ENCODE data around the gene EXOC3.
"Not testable (repeated sequence)": the region's sequence is repeated elsewhere in the genome, so short reads cannot be mapped to it uniquely, and the experiment has no call there.

EXOC3 gene

DNA sequence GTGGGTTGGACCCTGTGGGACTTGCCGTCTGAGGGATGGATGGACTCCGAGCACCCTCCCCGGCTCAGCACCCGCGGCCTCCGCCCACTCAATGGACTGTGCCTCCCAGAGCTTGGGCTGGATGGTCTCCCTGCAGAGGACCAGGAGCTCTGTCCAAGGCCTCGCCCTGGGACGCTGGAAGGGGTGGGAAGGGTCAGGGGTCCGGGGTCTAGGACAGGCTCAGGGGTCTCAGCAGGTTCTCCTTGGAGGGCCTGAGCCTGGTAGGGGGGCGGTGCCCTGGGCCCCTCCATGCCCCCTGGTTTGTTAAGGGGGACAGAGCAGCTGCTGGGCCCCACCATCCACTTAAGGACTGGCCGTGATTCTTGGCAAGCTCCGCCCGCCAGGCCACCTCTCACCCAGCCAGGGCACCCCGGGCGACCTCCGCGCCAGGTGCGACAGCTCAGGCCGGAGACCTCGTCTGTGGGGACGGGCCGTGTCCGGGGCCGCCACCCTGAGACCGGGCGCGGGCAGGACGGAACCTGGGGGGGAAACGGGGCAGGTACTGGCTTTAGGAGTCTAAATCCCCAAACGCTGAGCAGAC, 29.2 kb downstream of the EXOC3 start:
- peak overlapping the region; percentile 86 for H3K9ac ChIP-seq (ENCODE audit: low read depth, low read length)
- no peaks in the 10 kb centered on the region for H3K36me3 ChIP-seq (ENCODE audit: insufficient read depth, low read length)
- no peaks in the 10 kb centered on the region for H3K9me3 ChIP-seq (ENCODE audit: control insufficient read depth, insufficient read depth, low read length)
- no peaks in the 10 kb centered on the region for H3K4me1 ChIP-seq (ENCODE audit: insufficient read depth, low read length)

DNA sequence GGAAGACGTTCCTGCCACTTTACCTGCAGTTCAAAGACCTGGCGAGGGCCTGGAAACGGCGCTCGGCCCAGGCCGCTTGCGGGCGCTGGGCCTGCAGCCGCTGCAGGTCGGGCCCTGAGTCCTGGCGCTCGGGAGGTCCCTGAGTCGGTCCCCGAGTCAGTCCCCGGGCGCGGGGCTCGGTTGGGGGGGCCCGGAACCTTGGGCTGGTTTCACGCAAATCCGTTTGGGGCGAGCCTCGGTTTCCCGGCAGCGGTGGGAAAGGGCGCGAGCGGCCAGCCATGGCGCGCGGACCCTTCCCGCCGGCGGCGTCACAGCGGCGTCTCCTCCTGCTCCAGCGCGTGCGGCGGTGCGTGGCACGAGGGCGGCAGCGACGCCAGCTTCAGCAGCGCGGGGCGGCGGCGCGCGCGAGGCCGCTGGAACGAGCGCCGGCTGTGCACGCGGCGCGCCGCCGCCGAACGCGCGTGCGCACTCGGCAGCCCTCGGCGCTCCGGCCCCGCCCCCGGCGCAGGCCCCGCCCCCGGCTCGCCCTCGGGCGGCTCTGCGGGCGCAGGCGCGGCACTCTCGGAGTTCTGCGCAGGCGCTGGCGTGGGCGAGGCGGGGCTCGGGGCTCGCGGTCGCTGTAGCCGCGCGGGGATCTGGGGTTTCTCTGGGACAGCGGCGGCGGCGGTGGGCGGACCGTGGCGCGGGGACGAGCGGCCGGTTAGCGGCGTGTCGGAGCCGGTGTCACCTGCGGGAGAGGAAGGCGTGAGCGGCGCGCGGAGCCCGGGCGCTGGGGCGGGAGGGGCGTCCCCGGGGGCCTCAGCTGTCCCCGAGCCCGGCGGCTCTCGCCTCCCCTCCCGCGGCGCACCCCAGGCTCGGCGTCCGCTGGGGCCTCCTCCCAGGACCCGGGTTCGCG, 29.9 kb downstream of the EXOC3 start:
- Histone ChIP-seq H3K9me3 (ENCODE audit: control insufficient read depth, insufficient read depth, low read length) (no peaks in the 10 kb centered on the region), H3K9ac (ENCODE audit: low read depth, low read length) (peak overlapping the region; percentile 86), H3K4me1 (ENCODE audit: insufficient read depth, low read length) (no peaks in the 10 kb centered on the region), H3K36me3 (ENCODE audit: insufficient read depth, low read length) (no peaks in the 10 kb centered on the region)

- no peaks in the 10 kb centered on the region for H3K4me1 ChIP-seq (ENCODE audit: insufficient read depth, low read length)
- H3K9me3 ChIP-seq (ENCODE audit: control insufficient read depth, insufficient read depth, low read length), result no peaks in the 10 kb centered on the region
- no peaks in the 10 kb centered on the region for H3K36me3 ChIP-seq (ENCODE audit: insufficient read depth, low read length)
- H3K9ac ChIP-seq (ENCODE audit: low read depth, low read length), result peak overlapping the region; percentile 69
Observed at GRCh38 chr5:473551-474192, 30.7 kb downstream of the EXOC3 start.

DNA sequence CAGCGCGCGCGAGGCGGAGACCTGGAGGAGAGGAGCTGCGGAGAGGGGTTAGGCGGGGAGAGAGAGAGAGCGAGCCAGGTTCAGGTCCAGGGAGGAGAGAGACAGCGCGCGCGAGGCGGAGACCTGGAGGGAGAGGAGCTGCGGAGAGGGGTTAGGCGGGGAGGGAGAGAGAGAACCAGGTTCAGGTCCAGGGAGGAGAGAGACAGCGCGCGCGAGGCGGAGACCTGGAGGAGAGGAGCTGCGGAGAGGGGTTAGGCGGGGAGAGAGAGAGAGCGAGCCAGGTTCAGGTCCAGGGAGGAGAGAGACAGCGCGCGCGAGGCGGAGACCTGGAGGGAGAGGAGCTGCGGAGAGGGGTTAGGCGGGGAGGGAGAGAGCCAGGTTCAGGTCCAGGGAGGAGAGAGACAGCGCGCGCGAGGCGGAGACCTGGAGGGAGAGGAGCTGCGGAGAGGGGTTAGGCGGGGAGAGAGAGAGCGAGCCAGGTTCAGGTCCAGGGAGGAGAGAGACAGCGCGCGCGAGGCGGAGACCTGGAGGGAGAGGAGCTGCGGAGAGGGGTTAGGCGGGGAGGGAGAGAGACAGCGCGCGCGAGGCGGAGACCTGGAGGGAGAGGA, 31.4 kb downstream of the EXOC3 start:
- H3K36me3 ChIP-seq (ENCODE audit: insufficient read depth, low read length); H3K4me1 ChIP-seq (ENCODE audit: insufficient read depth, low read length); H3K9me3 ChIP-seq (ENCODE audit: control insufficient read depth, insufficient read depth, low read length): not testable (repeated sequence)
- H3K9ac ChIP-seq (ENCODE audit: low read depth, low read length), result peak overlapping the region; percentile 69; the same call in 1 of the 2 replicates

GRCh38 chr5:474840-475661, 32.1 kb downstream of the EXOC3 start:
- H3K9me3 ChIP-seq (ENCODE audit: control insufficient read depth, insufficient read depth, low read length), result no peaks in the 10 kb centered on the region
- H3K4me1 ChIP-seq (ENCODE audit: insufficient read depth, low read length), result no peaks in the 10 kb centered on the region
- H3K36me3 ChIP-seq (ENCODE audit: insufficient read depth, low read length), result no peaks in the 10 kb centered on the region
- peak overlapping the region; percentile 38; the same call in 1 of the 2 replicates for H3K9ac ChIP-seq (ENCODE audit: low read depth, low read length)

GRCh38 chr5:475704-476101, 32.7 kb downstream of the EXOC3 start:
- no peaks in the 10 kb centered on the region for H3K4me1 ChIP-seq (ENCODE audit: insufficient read depth, low read length)
- no peaks in the 10 kb centered on the region for H3K36me3 ChIP-seq (ENCODE audit: insufficient read depth, low read length)
- no peaks in the 10 kb centered on the region for H3K9me3 ChIP-seq (ENCODE audit: control insufficient read depth, insufficient read depth, low read length)
- no peak overlapping the region for H3K9ac ChIP-seq (ENCODE audit: low read depth, low read length)

DNA sequence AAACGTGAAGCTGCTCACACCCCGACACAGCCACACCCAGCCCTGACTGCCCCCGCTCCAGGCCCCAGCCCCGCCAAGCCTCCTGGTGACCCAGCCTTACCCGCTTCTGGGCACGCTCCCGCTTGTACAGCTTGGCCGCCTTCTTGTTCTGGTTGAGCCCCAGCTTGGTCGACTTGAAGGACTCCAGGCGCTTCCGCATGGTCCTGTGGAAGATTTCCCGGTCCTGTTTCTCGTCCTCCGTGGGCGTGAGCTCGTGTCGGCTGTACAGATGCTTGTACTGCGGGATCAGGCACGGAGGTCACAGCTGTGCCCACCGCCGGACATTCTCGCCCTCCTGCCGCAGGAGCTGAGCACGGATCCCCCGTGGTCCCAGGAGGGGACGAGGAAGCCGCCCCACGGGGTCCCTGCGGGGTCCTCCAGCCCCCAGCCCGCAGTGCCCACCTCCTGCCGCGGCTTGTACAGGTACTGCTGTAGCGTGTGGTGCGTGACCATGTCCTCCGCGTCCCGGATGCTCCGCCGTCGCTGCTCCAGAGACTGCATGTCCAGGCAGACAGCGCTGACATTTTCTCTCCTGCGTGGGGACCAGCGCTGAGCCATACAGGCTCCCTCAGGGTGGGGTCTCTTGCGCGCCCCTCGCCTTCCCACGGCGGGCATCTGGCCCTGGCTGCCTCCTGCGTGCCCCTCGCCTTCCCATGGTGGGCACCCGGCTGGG, 33.3 kb downstream of the EXOC3 start:
- Histone ChIP-seq H3K4me1 (ENCODE audit: insufficient read depth, low read length) (no peaks in the 10 kb centered on the region), H3K9ac (ENCODE audit: low read depth, low read length) (no peak overlapping the region), H3K36me3 (ENCODE audit: insufficient read depth, low read length) (no peaks in the 10 kb centered on the region), H3K9me3 (ENCODE audit: control insufficient read depth, insufficient read depth, low read length) (no peaks in the 10 kb centered on the region)

DNA sequence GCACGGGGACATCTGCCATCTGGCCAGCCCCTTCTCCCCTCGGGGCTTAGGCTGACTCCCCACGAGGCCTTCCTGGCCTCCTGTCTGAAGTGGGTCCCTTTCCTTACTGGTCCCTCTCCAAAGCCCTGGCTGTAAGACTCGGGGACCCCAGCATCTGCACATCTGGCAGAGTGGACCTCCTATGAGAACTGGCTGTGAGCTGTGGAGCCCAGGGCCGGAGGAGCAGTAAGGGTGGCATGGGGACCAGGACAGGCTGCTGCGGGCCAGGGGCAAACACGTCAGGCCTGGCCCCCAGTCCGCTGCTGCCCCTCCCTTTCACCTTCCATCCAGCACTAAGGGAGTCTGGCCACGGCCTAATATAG, 33.8 kb downstream of the EXOC3 start:
- no peaks in the 10 kb centered on the region for H3K9me3 ChIP-seq (ENCODE audit: control insufficient read depth, insufficient read depth, low read length)
- no peak overlapping the region for H3K9ac ChIP-seq (ENCODE audit: low read depth, low read length)
- H3K4me1 ChIP-seq (ENCODE audit: insufficient read depth, low read length), result no peaks in the 10 kb centered on the region
- no peaks in the 10 kb centered on the region for H3K36me3 ChIP-seq (ENCODE audit: insufficient read depth, low read length)

DNA sequence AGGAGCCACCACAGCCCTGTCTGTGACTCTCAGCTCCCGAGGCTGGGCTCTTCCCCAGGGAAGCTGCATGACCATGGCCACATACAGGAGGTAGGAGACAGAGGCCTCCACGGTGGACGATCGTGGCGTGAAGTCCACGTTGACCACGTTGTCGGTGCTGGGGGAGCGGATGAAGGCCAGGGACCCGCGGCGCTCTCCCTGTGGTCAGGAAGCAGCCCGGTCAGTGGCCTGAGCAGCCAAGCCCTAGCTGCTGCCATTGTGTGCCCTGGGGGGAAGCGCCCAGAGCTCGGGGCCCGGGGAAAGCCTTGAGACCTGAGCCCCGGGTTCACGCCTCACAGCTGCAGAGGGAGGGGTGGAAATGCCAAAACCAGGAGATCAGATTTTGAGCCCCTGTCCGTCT, 34.3 kb downstream of the EXOC3 start:
- H3K9me3 ChIP-seq (ENCODE audit: control insufficient read depth, insufficient read depth, low read length), result no peaks in the 10 kb centered on the region
- H3K36me3 ChIP-seq (ENCODE audit: insufficient read depth, low read length), result no peaks in the 10 kb centered on the region
- no peak overlapping the region for H3K9ac ChIP-seq (ENCODE audit: low read depth, low read length)
- no peaks in the 10 kb centered on the region for H3K4me1 ChIP-seq (ENCODE audit: insufficient read depth, low read length)

DNA sequence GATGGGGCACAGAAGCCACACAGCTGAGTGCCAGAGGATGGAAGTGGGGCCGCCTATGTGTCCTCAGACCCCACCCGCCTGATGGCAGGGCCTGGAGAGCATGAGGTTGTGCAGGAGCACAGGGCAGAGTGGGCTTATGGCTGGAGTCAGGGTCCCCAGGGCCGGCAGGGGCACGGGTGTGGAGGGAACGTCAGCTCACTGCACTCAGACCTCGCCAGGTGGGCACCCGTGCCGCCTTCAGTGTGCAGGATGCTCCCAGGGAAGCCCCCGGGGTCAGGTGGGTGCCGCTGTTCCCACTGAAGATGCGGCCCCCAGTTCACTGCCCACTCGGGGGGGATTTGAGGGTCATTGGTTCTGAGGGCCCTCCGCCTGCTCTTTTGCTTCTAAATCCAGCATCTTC, 34.9 kb downstream of the EXOC3 start:
- Histone ChIP-seq H3K36me3 (ENCODE audit: insufficient read depth, low read length) (no peaks in the 10 kb centered on the region), H3K9me3 (ENCODE audit: control insufficient read depth, insufficient read depth, low read length) (no peaks in the 10 kb centered on the region), H3K9ac (ENCODE audit: low read depth, low read length) (no peak overlapping the region), H3K4me1 (ENCODE audit: insufficient read depth, low read length) (no peaks in the 10 kb centered on the region)

- no peaks in the 10 kb centered on the region for H3K9me3 ChIP-seq (ENCODE audit: control insufficient read depth, insufficient read depth, low read length)
- H3K36me3 ChIP-seq (ENCODE audit: insufficient read depth, low read length), result no peaks in the 10 kb centered on the region
- H3K9ac ChIP-seq (ENCODE audit: low read depth, low read length), result no peak overlapping the region
- no peaks in the 10 kb centered on the region for H3K4me1 ChIP-seq (ENCODE audit: insufficient read depth, low read length)
Observed at GRCh38 chr5:478369-478981, 35.5 kb downstream of the EXOC3 start.

DNA sequence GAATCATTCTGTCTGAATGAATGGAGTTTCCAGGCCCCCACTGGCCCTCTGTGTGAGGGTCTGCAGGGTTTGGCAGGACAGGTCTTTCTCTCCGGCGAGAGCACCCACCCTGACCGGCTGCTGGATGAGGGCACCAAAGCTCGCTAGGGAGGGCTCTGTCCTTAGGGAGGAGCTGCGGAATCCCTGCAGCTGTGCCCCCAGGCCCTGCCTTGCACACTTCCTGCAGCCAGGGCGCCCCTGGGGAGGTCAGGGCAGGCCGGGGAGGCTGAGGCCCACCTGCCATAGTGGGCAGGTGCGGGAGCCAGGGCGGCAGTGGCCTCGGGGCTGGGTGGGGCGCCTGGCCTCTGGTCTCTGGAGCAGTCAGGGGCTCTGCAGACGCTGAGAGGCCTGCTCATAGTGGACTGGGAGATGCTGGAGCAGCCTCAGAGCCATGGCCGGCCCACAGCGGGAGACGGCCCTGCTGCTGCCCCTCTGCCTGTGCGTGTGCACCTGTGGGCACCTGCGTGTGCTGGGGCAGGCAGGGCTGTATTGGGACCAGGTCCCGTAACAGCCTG, 36.1 kb downstream of the EXOC3 start:
- Histone ChIP-seq H3K9me3 (ENCODE audit: control insufficient read depth, insufficient read depth, low read length) (no peaks in the 10 kb centered on the region), H3K4me1 (ENCODE audit: insufficient read depth, low read length) (no peaks in the 10 kb centered on the region), H3K9ac (ENCODE audit: low read depth, low read length) (no peak overlapping the region), H3K36me3 (ENCODE audit: insufficient read depth, low read length) (no peaks in the 10 kb centered on the region)
